K562 (cell line): Measurements from ENCODE around the gene ZCCHC3. TPM values are rescaled to one million over a fixed set of nuclear protein-coding genes. Genes with fewer than 3 reads are reported as not detected.

Experiments
- ARHGAP35 ChIP-seq: fragments of 450-650 bp; IDR thresholded peaks from 2 replicates; pipeline ENCODE4 v1.6.1; 2018; ENCODE audit not compliant: partially characterized antibody
- CBX2 ChIP-seq: fragments of 200-600 bp; sonication (generic); IDR thresholded peaks from one replicate; pipeline ENCODE4 v1.6.1; 2012; ENCODE audit warnings: mild to moderate bottlenecking, low read length, inconsistent platforms; ENCODE audit not compliant: insufficient read depth, poor library complexity, severe bottlenecking
- CREBBP ChIP-seq: IDR thresholded peaks from one replicate; pipeline ENCODE4 v1.6.1; 2012; ENCODE audit warnings: low read depth, mild to moderate bottlenecking, control low read depth, inconsistent platforms, low read length
- CTBP1 ChIP-seq: fragments of 450-650 bp; IDR thresholded peaks from 2 replicates; pipeline ENCODE4 v1.6.1; 2016; ENCODE audit warnings: borderline replicate concordance
- FOXK2 ChIP-seq, 2 experiments: fragments of 450-650 bp; IDR thresholded peaks in 1 of 2; conservative IDR thresholded peaks in 1 of 2; 2 replicates each; pipeline ENCODE4 v1.6.1; 2016; ENCODE audit warnings: low read depth in 2 of 2, mild to moderate bottlenecking in 1 of 2
- LEF1 ChIP-seq: fragments of 450-650 bp; IDR thresholded peaks from 2 replicates; pipeline ENCODE4 v1.6.1; 2016; ENCODE audit warnings: mild to moderate bottlenecking
- MTA2 ChIP-seq: fragments of 450-650 bp; IDR thresholded peaks from 2 replicates; pipeline ENCODE4 v1.6.1; 2016; ENCODE audit warnings: low read depth
- POLR2A ChIP-seq: fragments of 450-650 bp; conservative IDR thresholded peaks from 2 replicates; pipeline ENCODE4 v1.6.1; 2016
- POLR2AphosphoS5 ChIP-seq: IDR thresholded peaks from 2 replicates; pipeline ENCODE4 v1.6.1; 2011; ENCODE audit warnings: mild to moderate bottlenecking, low read depth, low read length, moderate library complexity; ENCODE audit not compliant: control insufficient read depth, insufficient read depth
- RFX1 ChIP-seq: fragments of 450-650 bp; IDR thresholded peaks from 2 replicates; pipeline ENCODE4 v1.6.1; 2016; ENCODE audit warnings: mild to moderate bottlenecking, moderate library complexity
- RFX5 ChIP-seq: IDR thresholded peaks from 2 replicates; pipeline ENCODE4 v1.6.1; 2011; ENCODE audit warnings: low read depth, mild to moderate bottlenecking, improper control_type of control experiment, low read length
- ZNF263 ChIP-seq: sonication (generic); formaldehyde crosslinking; IDR thresholded peaks from 2 replicates; pipeline ENCODE4 v1.8.0; 2022; ENCODE audit warnings: mild to moderate bottlenecking, missing genetic modification reagents, borderline replicate concordance
- ZNF354B ChIP-seq: fragments of 250-450 bp; sonication (Bioruptor Pico); IDR thresholded peaks from 2 replicates; pipeline ENCODE4 v1.4.0; 2020
- ZNF75A ChIP-seq: fragments of 450-650 bp; formaldehyde crosslinking; IDR thresholded peaks from 2 replicates; pipeline ENCODE4 v1.4.0; 2020; ENCODE audit warnings: mild to moderate bottlenecking
- polyA plus RNA-seq, 8 experiments: library from polyadenylated mRNA; depleted of rRNA in 4 of 8; stranded (reverse) in 5 of 8; unstranded in 3 of 8; fragments of >200 nt; fragmentation: Nextera tagmentation in 2 of 8; fragmentation: Illumina TruSeq in 1 of 8; extraction: Ambion mirVana in 2 of 8; extraction: Trizol in 1 of 8; gene quantifications; 2 replicates each; pipeline versions ENCODE4 v1.2.1 to v1.2.3, GENCODE V29; 2011 to 2014; ENCODE audit warnings: inconsistent platforms in 1 of 8, missing spikeins in 1 of 8
- total RNA-seq, 7 experiments: library from RNA; depleted of rRNA in 6 of 7; stranded (reverse); fragments of >200 nt in 6 of 7; fragmentation: Illumina TruSeq in 2 of 7; extraction: Trizol in 2 of 7; gene quantifications; 2 replicates each; pipeline versions ENCODE4 v1.2.1 to v1.2.3, GENCODE V29; 2011 to 2021; ENCODE audit warnings: low replicate concordance in 1 of 7
- TF ChIP-seq, protein P1 (sequence below): fragments of 450-650 bp; formaldehyde crosslinking; IDR thresholded peaks from 2 replicates; pipeline ENCODE4 v1.4.0; 2022; ENCODE audit warnings: missing genetic modification characterization
- TF ChIP-seq, protein P2 (sequence below): fragments of 450-650 bp; IDR thresholded peaks from 2 replicates; pipeline ENCODE4 v1.6.1; 2016; ENCODE audit warnings: low read depth

The ZCCHC3 gene
- total and polyA plus RNA-seq, 9 of the 15 experiments (the other 6 are each of a cell fraction or from before 2014, with no cell fraction given) = 2.8 to 23.3 (median 16.5) TPM

DNA sequence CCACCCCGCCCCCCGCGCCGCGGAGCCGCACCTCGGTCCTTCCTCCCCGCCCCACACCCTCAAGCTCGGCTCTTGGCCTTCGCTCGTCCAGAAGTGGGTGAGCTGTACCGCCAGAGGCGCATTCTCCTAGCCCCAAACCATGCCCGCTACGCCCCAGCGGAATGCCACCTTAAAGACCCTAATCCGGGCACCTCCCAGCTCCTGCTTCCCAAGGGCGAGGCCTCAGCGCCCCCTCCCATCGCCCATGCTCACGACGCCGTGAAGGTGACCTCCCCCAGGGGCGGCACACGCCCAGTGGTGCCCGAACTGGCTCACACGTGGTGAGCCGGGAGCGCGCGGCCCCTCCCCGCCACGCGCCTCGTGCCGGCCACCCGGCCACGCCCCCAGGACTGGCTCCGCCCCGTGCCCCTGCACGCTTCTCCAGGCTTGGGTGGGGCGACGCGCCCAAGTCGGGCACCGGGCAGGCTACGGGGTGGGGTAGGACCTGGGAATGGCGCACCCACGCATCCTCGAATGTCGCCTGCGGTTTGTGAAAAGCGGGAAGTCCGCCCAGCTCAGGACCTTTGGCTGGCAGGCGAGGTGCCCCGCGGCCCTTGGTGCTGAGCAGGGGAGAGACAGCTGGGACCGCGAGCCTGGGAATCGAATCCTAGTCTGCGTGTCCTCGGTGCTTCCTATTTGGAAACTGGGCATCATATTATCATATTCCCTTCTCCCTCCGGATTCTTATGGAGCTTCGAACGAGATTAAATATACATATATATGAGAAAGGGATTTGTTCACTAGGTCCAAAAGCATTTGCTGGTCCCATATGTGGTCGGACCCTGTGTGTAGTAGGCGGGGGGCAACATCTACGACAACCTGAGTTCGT is 27.0 kb downstream of the ZCCHC3 start (continued):
- TF ChIP-seq ZNF263 (CRISPR knock-in tag) (peak; percentile 58; the same call in 1 of the 2 replicates), CBX2 (no peak), CREBBP (no peak), MTA2 (no peak), ARHGAP35 (no peak), LEF1 (peak; percentile 15; the same call in 1 of the 2 replicates), ZNF75A (CRISPR knock-in tag) (no peak), RFX5 (peak; percentile 68; the same call in 1 of the 2 replicates), RFX1 (no peak), FOXK2 (conservative IDR thresholded peaks at IDR 0.05 in 1 of 2, IDR thresholded peaks at IDR 0.05 in 1 of 2; ENCODE audit: low read depth in 2 of 2) (peak in 1 of 2 experiments; percentile 41; a peak in 1 of 4 replicates), CTBP1 (peak; percentile 74), ZNF354B (no peak), POLR2AphosphoS5 (peak; percentile 38; the same call in 1 of the 2 replicates), POLR2A (peak; percentile 65)
- TF ChIP-seq, protein P1, sequence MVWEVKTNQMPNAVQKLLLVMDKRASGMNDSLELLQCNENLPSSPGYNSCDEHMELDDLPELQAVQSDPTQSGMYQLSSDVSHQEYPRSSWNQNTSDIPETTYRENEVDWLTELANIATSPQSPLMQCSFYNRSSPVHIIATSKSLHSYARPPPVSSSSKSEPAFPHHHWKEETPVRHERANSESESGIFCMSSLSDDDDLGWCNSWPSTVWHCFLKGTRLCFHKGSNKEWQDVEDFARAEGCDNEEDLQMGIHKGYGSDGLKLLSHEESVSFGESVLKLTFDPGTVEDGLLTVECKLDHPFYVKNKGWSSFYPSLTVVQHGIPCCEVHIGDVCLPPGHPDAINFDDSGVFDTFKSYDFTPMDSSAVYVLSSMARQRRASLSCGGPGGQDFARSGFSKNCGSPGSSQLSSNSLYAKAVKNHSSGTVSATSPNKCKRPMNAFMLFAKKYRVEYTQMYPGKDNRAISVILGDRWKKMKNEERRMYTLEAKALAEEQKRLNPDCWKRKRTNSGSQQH (CRISPR knock-in tag) = no peak
- TF ChIP-seq, protein P2, sequence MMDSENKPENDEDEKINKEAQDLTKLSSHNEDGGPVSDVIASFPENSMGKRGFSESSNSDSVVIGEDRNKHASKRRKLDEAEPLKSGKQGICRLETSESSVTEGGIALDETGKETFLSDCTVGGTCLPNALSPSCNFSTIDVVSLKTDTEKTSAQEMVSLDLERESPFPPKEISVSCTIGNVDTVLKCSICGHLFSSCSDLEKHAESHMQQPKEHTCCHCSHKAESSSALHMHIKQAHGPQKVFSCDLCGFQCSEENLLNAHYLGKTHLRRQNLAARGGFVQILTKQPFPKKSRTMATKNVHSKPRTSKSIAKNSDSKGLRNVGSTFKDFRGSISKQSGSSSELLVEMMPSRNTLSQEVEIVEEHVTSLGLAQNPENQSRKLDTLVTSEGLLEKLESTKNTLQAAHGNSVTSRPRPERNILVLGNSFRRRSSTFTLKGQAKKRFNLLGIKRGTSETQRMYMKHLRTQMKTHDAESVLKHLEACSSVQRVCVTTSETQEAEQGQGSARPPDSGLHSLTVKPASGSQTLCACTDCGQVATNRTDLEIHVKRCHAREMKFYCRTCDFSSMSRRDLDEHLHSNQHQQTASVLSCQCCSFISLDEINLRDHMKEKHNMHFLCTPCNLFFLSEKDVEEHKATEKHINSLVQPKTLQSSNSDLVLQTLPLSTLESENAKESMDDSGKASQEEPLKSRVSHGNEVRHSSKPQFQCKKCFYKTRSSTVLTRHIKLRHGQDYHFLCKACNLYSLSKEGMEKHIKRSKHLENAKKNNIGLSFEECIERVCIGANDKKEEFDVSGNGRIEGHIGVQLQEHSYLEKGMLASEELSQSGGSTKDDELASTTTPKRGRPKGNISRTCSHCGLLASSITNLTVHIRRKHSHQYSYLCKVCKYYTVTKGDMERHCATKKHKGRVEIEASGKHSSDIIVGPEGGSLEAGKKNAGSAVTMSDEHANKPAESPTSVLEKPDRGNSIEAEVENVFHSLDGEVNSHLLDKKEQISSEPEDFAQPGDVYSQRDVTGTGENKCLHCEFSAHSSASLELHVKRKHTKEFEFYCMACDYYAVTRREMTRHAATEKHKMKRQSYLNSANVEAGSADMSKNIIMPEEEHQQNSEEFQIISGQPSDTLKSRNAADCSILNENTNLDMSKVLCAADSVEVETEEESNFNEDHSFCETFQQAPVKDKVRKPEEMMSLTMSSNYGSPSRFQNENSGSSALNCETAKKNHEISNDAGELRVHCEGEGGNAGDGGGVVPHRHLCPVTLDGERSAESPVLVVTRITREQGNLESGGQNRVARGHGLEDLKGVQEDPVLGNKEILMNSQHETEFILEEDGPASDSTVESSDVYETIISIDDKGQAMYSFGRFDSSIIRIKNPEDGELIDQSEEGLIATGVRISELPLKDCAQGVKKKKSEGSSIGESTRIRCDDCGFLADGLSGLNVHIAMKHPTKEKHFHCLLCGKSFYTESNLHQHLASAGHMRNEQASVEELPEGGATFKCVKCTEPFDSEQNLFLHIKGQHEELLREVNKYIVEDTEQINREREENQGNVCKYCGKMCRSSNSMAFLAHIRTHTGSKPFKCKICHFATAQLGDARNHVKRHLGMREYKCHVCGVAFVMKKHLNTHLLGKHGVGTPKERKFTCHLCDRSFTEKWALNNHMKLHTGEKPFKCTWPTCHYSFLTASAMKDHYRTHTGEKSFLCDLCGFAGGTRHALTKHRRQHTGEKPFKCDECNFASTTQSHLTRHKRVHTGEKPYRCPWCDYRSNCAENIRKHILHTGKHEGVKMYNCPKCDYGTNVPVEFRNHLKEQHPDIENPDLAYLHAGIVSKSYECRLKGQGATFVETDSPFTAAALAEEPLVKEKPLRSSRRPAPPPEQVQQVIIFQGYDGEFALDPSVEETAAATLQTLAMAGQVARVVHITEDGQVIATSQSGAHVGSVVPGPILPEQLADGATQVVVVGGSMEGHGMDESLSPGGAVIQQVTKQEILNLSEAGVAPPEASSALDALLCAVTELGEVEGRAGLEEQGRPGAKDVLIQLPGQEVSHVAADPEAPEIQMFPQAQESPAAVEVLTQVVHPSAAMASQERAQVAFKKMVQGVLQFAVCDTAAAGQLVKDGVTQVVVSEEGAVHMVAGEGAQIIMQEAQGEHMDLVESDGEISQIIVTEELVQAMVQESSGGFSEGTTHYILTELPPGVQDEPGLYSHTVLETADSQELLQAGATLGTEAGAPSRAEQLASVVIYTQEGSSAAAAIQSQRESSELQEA = no peak
